ENCODE data around the gene UTP3. TPM values are rescaled to one million over a fixed set of nuclear protein-coding genes. Genes with fewer than 3 reads are reported as not detected.

Gene UTP3
- total and polyA plus RNA-seq, 9 of the 15 experiments (the other 6 are each of a cell fraction or from before 2014, with no cell fraction given), result 11.9 to 69.3 (median 34.0) TPM

DNA sequence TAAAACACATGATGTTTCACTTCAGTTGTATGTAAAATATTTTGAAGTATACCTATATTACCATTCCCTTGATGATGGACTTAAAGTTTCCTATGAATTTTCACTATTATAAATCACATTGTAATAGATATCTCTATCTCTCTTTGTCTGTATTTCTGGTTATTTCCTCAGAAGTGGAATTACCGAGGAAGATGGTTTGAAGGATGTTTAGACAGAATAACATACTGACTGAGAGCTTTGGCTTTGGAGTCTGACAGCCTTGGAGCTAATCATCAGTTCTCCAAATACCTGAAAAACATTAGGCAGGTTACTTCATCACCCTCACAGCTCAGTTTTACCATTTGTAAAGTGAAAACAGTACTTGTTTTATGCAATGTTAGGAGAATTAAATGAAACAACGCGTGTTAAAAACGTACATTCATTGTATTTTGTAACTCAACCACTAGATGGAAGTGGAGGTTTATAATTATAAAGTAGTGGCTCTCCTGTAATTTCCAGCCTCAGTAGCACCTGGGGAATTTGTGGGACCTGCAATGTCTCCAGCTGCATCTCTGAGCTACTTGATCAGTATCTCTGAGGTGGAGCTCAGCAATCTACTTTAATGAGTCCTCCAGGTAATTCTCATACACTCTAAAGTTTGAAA, 36.3 kb upstream of the UTP3 start (continued):
- TF ChIP-seq, protein P1, sequence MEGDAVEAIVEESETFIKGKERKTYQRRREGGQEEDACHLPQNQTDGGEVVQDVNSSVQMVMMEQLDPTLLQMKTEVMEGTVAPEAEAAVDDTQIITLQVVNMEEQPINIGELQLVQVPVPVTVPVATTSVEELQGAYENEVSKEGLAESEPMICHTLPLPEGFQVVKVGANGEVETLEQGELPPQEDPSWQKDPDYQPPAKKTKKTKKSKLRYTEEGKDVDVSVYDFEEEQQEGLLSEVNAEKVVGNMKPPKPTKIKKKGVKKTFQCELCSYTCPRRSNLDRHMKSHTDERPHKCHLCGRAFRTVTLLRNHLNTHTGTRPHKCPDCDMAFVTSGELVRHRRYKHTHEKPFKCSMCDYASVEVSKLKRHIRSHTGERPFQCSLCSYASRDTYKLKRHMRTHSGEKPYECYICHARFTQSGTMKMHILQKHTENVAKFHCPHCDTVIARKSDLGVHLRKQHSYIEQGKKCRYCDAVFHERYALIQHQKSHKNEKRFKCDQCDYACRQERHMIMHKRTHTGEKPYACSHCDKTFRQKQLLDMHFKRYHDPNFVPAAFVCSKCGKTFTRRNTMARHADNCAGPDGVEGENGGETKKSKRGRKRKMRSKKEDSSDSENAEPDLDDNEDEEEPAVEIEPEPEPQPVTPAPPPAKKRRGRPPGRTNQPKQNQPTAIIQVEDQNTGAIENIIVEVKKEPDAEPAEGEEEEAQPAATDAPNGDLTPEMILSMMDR (IDR thresholded peaks at IDR 0.05 in 2 of 3, conservative IDR thresholded peaks at IDR 0.05 in 1 of 3; ENCODE audit: insufficient read depth in 2 of 3, low read depth in 1 of 3, low read length in 3 of 3), result peak; percentile 46 to 65 (median 52); a peak in 4 of 6 replicates
- TF ChIP-seq, protein P2, sequence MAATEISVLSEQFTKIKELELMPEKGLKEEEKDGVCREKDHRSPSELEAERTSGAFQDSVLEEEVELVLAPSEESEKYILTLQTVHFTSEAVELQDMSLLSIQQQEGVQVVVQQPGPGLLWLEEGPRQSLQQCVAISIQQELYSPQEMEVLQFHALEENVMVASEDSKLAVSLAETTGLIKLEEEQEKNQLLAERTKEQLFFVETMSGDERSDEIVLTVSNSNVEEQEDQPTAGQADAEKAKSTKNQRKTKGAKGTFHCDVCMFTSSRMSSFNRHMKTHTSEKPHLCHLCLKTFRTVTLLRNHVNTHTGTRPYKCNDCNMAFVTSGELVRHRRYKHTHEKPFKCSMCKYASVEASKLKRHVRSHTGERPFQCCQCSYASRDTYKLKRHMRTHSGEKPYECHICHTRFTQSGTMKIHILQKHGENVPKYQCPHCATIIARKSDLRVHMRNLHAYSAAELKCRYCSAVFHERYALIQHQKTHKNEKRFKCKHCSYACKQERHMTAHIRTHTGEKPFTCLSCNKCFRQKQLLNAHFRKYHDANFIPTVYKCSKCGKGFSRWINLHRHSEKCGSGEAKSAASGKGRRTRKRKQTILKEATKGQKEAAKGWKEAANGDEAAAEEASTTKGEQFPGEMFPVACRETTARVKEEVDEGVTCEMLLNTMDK (IDR thresholded peaks at IDR 0.05; ENCODE audit: borderline replicate concordance, insufficient read depth, low read depth, low read length, poor library complexity, severe bottlenecking), result no peak

DNA sequence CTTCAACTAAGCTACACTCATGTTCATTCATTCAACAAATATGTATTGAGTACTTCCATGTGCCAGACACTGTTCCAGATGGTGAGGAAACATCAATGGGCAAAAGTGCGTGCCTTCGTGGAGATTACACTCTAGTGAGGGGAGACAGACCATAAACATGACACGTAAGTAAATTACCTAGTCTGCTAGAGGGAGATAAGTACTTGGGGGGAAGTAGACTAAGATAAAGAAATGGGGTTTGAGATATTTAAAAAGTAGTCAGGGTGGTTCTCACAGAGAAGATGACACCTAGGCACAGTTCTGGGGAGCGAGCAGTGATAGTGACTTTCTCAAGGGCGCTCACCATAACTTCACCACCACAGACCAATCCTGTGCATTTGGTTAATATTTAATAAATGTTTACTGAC, 33.7 kb upstream of the UTP3 start:
- intact Hi-C loops (cut with micrococcal nuclease) (loop anchor here (5.0 kb wide), 5 partner anchors 33 to 1058 kb away; partner anchors contain the start of gene UTP3), in situ Hi-C loops (cut with MboI) (no loop called here)
- Histone ChIP-seq H2AFZ (ENCODE audit: low read depth, low read length) (no peak overlapping the region), H4K20me1 (replicated peaks; ENCODE audit: control insufficient read depth, insufficient read depth, low read length) (no peaks in the 10 kb centered on the region), H3K27ac (ENCODE audit: extremely low read depth, low read depth, low read length) (no peak overlapping the region), H3K9ac (ENCODE audit: insufficient read depth in 1 of 2, low read depth in 2 of 2, low read length in 2 of 2) (no peak overlapping the region), H3K4me1 (replicated peaks in 1 of 2; ENCODE audit: control insufficient read depth in 2 of 2, insufficient read depth in 2 of 2, low read length in 2 of 2) (peaks cover 0 to 7% of the 10 kb centered on the region in 2 experiments; a peak in 2 of 5 replicates), H3K4me3 (no peak overlapping the region), H3K9me3 (replicated peaks; ENCODE audit: control insufficient read depth, insufficient read depth, low read depth, low read length) (0 out of 2 replicates have a peak, but pooled peaks cover 2% of the 10 kb centered on the region), H3K79me2 (ENCODE audit: control insufficient read depth, insufficient read depth, low read length) (no peaks in the 10 kb centered on the region), H3K9me1 (ENCODE audit: control insufficient read depth, insufficient read depth, low read length) (no peaks in the 10 kb centered on the region), H3K4me2 (ENCODE audit: insufficient read depth, low read length) (peak overlapping the region; percentile 33), H3K36me3 (ENCODE audit: control insufficient read depth, insufficient read depth, low read length) (no peaks in the 10 kb centered on the region), H3K27me3 (ENCODE audit: control insufficient read depth in 2 of 2, insufficient read depth in 2 of 2, low read length in 2 of 2) (no peaks in the 10 kb centered on the region)
- BruUV-seq (replicated peaks), result no TSS peak
- 8% methylated on average over 5 of the region's 5 CpGs for WGBS (ENCODE audit: insufficient coverage, low coverage, missing lambda C conversion rate)
- ATAC-seq, result peak; percentile 61
- peak in 3 of 4 experiments; percentile 14 to 75 (median 57) for DNase-seq (ENCODE audit: extremely low read depth in 1 of 4, low spot score in 3 of 4)
- CTCF ChIA-PET (ENCODE audit: low intra/inter-chr PET ratio), result no interaction called here
- POLR2A ChIA-PET, result interaction anchor here (0.8 to 0.9 kb wide), 2 partner anchors 11 to 80 kb away, joined by 3 to 4 read pairs; no protein-coding TSS in a partner anchor
- peak; percentile 77 for FAIRE-seq
- TF ChIP-seq TBP (optimal IDR thresholded peaks at IDR 0.05; ENCODE audit: low read depth, low read length) (no peak), TAF15 (IDR thresholded peaks at IDR 0.05; ENCODE audit: low read depth, low read length) (no peak)
- TF ChIP-seq, protein P3, sequence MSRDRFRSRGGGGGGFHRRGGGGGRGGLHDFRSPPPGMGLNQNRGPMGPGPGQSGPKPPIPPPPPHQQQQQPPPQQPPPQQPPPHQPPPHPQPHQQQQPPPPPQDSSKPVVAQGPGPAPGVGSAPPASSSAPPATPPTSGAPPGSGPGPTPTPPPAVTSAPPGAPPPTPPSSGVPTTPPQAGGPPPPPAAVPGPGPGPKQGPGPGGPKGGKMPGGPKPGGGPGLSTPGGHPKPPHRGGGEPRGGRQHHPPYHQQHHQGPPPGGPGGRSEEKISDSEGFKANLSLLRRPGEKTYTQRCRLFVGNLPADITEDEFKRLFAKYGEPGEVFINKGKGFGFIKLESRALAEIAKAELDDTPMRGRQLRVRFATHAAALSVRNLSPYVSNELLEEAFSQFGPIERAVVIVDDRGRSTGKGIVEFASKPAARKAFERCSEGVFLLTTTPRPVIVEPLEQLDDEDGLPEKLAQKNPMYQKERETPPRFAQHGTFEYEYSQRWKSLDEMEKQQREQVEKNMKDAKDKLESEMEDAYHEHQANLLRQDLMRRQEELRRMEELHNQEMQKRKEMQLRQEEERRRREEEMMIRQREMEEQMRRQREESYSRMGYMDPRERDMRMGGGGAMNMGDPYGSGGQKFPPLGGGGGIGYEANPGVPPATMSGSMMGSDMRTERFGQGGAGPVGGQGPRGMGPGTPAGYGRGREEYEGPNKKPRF (IDR thresholded peaks at IDR 0.05; ENCODE audit: low read depth, low read length), result no peak
- TF ChIP-seq, protein P4, sequence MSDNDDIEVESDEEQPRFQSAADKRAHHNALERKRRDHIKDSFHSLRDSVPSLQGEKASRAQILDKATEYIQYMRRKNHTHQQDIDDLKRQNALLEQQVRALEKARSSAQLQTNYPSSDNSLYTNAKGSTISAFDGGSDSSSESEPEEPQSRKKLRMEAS (CRISPR knock-in tag; IDR thresholded peaks at IDR 0.05), result no peak
- TF ChIP-seq, protein P5, sequence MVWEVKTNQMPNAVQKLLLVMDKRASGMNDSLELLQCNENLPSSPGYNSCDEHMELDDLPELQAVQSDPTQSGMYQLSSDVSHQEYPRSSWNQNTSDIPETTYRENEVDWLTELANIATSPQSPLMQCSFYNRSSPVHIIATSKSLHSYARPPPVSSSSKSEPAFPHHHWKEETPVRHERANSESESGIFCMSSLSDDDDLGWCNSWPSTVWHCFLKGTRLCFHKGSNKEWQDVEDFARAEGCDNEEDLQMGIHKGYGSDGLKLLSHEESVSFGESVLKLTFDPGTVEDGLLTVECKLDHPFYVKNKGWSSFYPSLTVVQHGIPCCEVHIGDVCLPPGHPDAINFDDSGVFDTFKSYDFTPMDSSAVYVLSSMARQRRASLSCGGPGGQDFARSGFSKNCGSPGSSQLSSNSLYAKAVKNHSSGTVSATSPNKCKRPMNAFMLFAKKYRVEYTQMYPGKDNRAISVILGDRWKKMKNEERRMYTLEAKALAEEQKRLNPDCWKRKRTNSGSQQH (CRISPR knock-in tag; IDR thresholded peaks at IDR 0.05), result no peak
- TF ChIP-seq, protein P6, sequence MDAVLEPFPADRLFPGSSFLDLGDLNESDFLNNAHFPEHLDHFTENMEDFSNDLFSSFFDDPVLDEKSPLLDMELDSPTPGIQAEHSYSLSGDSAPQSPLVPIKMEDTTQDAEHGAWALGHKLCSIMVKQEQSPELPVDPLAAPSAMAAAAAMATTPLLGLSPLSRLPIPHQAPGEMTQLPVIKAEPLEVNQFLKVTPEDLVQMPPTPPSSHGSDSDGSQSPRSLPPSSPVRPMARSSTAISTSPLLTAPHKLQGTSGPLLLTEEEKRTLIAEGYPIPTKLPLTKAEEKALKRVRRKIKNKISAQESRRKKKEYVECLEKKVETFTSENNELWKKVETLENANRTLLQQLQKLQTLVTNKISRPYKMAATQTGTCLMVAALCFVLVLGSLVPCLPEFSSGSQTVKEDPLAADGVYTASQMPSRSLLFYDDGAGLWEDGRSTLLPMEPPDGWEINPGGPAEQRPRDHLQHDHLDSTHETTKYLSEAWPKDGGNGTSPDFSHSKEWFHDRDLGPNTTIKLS (IDR thresholded peaks at IDR 0.05; ENCODE audit: borderline replicate concordance, low read depth), result peak; percentile 60; the same call in 1 of the 2 replicates

All from K562 (cell line).